ENCODE data around the gene MPP1. TPM values are rescaled to one million over a fixed set of nuclear protein-coding genes. Genes with fewer than 3 reads are reported as not detected.

MPP1 gene
- total and polyA plus RNA-seq, 9 of the 15 experiments (the other 6 are each of a cell fraction or from before 2014, with no cell fraction given), result 227 to 395 (median 283) TPM

Small RNAs within 50 kb of the gene (small RNA-seq; reads per million reads assigned to genes)
- not detected for gene SNORA36A

Other genes with a start within 250 kb of the MPP1 start
Only the 7 nearest of the 9 such genes appear.
- gene CTAG1B, start 186.2 kb downstream of the MPP1 start, total RNA-seq (2014; rRNA removed), result not detected in 2 replicates
- not detected in 2 replicates for gene CTAG1B, start 186.2 kb downstream of the MPP1 start, total RNA-seq (2014; rRNA removed; fragmentation: Illumina TruSeq; extraction: Trizol)
- not detected in 2 replicates for gene CTAG1B, start 186.2 kb downstream of the MPP1 start, total RNA-seq (2015; rRNA removed; fragmentation: Illumina TruSeq; extraction: Trizol)
- gene CTAG1B, start 186.2 kb downstream of the MPP1 start, total RNA-seq (2021), result not detected in 2 replicates
- not detected in 2 replicates for gene CTAG1B, start 186.2 kb downstream of the MPP1 start, polyA plus RNA-seq (2011; rRNA removed)
- gene CTAG1B, start 186.2 kb downstream of the MPP1 start, polyA plus RNA-seq (2014; fragmentation: Illumina TruSeq; extraction: Trizol), result not detected in 2 replicates
- not detected for gene CTAG1B, start 186.2 kb downstream of the MPP1 start, polyA plus RNA-seq (2014; fragmentation: Nextera tagmentation; extraction: Ambion mirVana)
- gene CTAG1B, start 186.2 kb downstream of the MPP1 start, polyA plus RNA-seq (2014; rRNA removed), result not detected in 2 replicates
- gene CTAG2, start 151.9 kb downstream of the MPP1 start, total RNA-seq (2014; rRNA removed), result 63.0 and 68.5 TPM in 2 replicates
- gene CTAG2, start 151.9 kb downstream of the MPP1 start, total RNA-seq (2014; rRNA removed; fragmentation: Illumina TruSeq; extraction: Trizol), result 4.1 and 8.2 TPM in 2 replicates
- gene CTAG2, start 151.9 kb downstream of the MPP1 start, total RNA-seq (2015; rRNA removed; fragmentation: Illumina TruSeq; extraction: Trizol), result 18.8 and 21.0 TPM in 2 replicates
- gene CTAG2, start 151.9 kb downstream of the MPP1 start, total RNA-seq (2021), result 36.0 and 38.0 TPM in 2 replicates
- 26.1 and 117 TPM in 2 replicates for gene CTAG2, start 151.9 kb downstream of the MPP1 start, polyA plus RNA-seq (2011; rRNA removed)
- gene CTAG2, start 151.9 kb downstream of the MPP1 start, polyA plus RNA-seq (2014; fragmentation: Illumina TruSeq; extraction: Trizol), result 9.1 and 15.1 TPM in 2 replicates
- 1 to 10 TPM; 1.7 to 2.1 TPM for gene CTAG2, start 151.9 kb downstream of the MPP1 start, polyA plus RNA-seq (2014; fragmentation: Nextera tagmentation; extraction: Ambion mirVana)
- 54.7 and 56.0 TPM in 2 replicates for gene CTAG2, start 151.9 kb downstream of the MPP1 start, polyA plus RNA-seq (2014; rRNA removed)
- gene GAB3, start 54.4 kb downstream of the MPP1 start, total RNA-seq (2014; rRNA removed), result 19.8 and 20.7 TPM in 2 replicates
- gene GAB3, start 54.4 kb downstream of the MPP1 start, total RNA-seq (2014; rRNA removed; fragmentation: Illumina TruSeq; extraction: Trizol), result 22.7 and 24.8 TPM in 2 replicates
- gene GAB3, start 54.4 kb downstream of the MPP1 start, total RNA-seq (2015; rRNA removed; fragmentation: Illumina TruSeq; extraction: Trizol), result 16.1 TPM in 2 replicates
- 23.3 and 25.6 TPM in 2 replicates for gene GAB3, start 54.4 kb downstream of the MPP1 start, total RNA-seq (2021)
- gene GAB3, start 54.4 kb downstream of the MPP1 start, polyA plus RNA-seq (2011; rRNA removed), result 21.4 and 30.7 TPM in 2 replicates
- gene GAB3, start 54.4 kb downstream of the MPP1 start, polyA plus RNA-seq (2014; fragmentation: Illumina TruSeq; extraction: Trizol), result 26.2 and 31.4 TPM in 2 replicates
- 10 to 100 TPM; 19.3 to 20.1 TPM for gene GAB3, start 54.4 kb downstream of the MPP1 start, polyA plus RNA-seq (2014; fragmentation: Nextera tagmentation; extraction: Ambion mirVana)
- gene GAB3, start 54.4 kb downstream of the MPP1 start, polyA plus RNA-seq (2014; rRNA removed), result 18.3 and 20.2 TPM in 2 replicates
- gene DKC1, start 42.6 kb downstream of the MPP1 start, total RNA-seq (2014; rRNA removed), result 160 and 212 TPM in 2 replicates
- gene DKC1, start 42.6 kb downstream of the MPP1 start, total RNA-seq (2014; rRNA removed; fragmentation: Illumina TruSeq; extraction: Trizol), result 208 and 229 TPM in 2 replicates
- gene DKC1, start 42.6 kb downstream of the MPP1 start, total RNA-seq (2015; rRNA removed; fragmentation: Illumina TruSeq; extraction: Trizol), result 239 and 241 TPM in 2 replicates
- 191 and 205 TPM in 2 replicates for gene DKC1, start 42.6 kb downstream of the MPP1 start, total RNA-seq (2021)
- gene DKC1, start 42.6 kb downstream of the MPP1 start, polyA plus RNA-seq (2011; rRNA removed), result 210 and 219 TPM in 2 replicates
- gene DKC1, start 42.6 kb downstream of the MPP1 start, polyA plus RNA-seq (2014; fragmentation: Illumina TruSeq; extraction: Trizol), result 250 and 260 TPM in 2 replicates
- gene DKC1, start 42.6 kb downstream of the MPP1 start, polyA plus RNA-seq (2014; fragmentation: Nextera tagmentation; extraction: Ambion mirVana), result 100 to 1,000 TPM; 209 to 313 TPM
- 217 and 230 TPM in 2 replicates for gene DKC1, start 42.6 kb downstream of the MPP1 start, polyA plus RNA-seq (2014; rRNA removed)
- not detected in 2 replicates for gene SMIM9, start 29.2 kb upstream of the MPP1 start, total RNA-seq (2014; rRNA removed)
- not detected in 2 replicates for gene SMIM9, start 29.2 kb upstream of the MPP1 start, total RNA-seq (2014; rRNA removed; fragmentation: Illumina TruSeq; extraction: Trizol)
- gene SMIM9, start 29.2 kb upstream of the MPP1 start, total RNA-seq (2015; rRNA removed; fragmentation: Illumina TruSeq; extraction: Trizol), result not detected in 2 replicates
- gene SMIM9, start 29.2 kb upstream of the MPP1 start, total RNA-seq (2021), result not detected in 2 replicates
- not detected in 2 replicates for gene SMIM9, start 29.2 kb upstream of the MPP1 start, polyA plus RNA-seq (2011; rRNA removed)
- not detected in 2 replicates for gene SMIM9, start 29.2 kb upstream of the MPP1 start, polyA plus RNA-seq (2014; fragmentation: Illumina TruSeq; extraction: Trizol)
- gene SMIM9, start 29.2 kb upstream of the MPP1 start, polyA plus RNA-seq (2014; fragmentation: Nextera tagmentation; extraction: Ambion mirVana), result under 1 TPM in 1 of 2 experiments, not detected in 1; 0.08 TPM
- gene SMIM9, start 29.2 kb upstream of the MPP1 start, polyA plus RNA-seq (2014; rRNA removed), result not detected in 2 replicates
- gene F8A1, start 80.9 kb upstream of the MPP1 start, total RNA-seq (2014; rRNA removed), result not detected in 2 replicates
- gene F8A1, start 80.9 kb upstream of the MPP1 start, total RNA-seq (2014; rRNA removed; fragmentation: Illumina TruSeq; extraction: Trizol), result not detected in 2 replicates
- 0.11 TPM in 1 of 2 replicates, not detected in the other for gene F8A1, start 80.9 kb upstream of the MPP1 start, total RNA-seq (2015; rRNA removed; fragmentation: Illumina TruSeq; extraction: Trizol)
- 0.27 TPM in 1 of 2 replicates, not detected in the other for gene F8A1, start 80.9 kb upstream of the MPP1 start, total RNA-seq (2021)
- gene F8A1, start 80.9 kb upstream of the MPP1 start, polyA plus RNA-seq (2011; rRNA removed), result not detected in 2 replicates
- 0.08 TPM in 1 of 2 replicates, not detected in the other for gene F8A1, start 80.9 kb upstream of the MPP1 start, polyA plus RNA-seq (2014; fragmentation: Illumina TruSeq; extraction: Trizol)
- gene F8A1, start 80.9 kb upstream of the MPP1 start, polyA plus RNA-seq (2014; fragmentation: Nextera tagmentation; extraction: Ambion mirVana), result not detected
- gene F8A1, start 80.9 kb upstream of the MPP1 start, polyA plus RNA-seq (2014; rRNA removed), result not detected in 2 replicates
- gene F8, start 217.2 kb upstream of the MPP1 start, total RNA-seq (2014; rRNA removed), result 0.59 and 1.3 TPM in 2 replicates
- gene F8, start 217.2 kb upstream of the MPP1 start, total RNA-seq (2014; rRNA removed; fragmentation: Illumina TruSeq; extraction: Trizol), result 0.91 and 0.93 TPM in 2 replicates
- gene F8, start 217.2 kb upstream of the MPP1 start, total RNA-seq (2015; rRNA removed; fragmentation: Illumina TruSeq; extraction: Trizol), result 1.7 and 2.2 TPM in 2 replicates
- gene F8, start 217.2 kb upstream of the MPP1 start, total RNA-seq (2021), result 1.2 and 1.8 TPM in 2 replicates
- gene F8, start 217.2 kb upstream of the MPP1 start, polyA plus RNA-seq (2011; rRNA removed), result 3.8 and 6.4 TPM in 2 replicates
- gene F8, start 217.2 kb upstream of the MPP1 start, polyA plus RNA-seq (2014; fragmentation: Illumina TruSeq; extraction: Trizol), result 0.78 and 0.95 TPM in 2 replicates
- gene F8, start 217.2 kb upstream of the MPP1 start, polyA plus RNA-seq (2014; fragmentation: Nextera tagmentation; extraction: Ambion mirVana), result under 1 TPM; 0.80 to 0.91 TPM
- 0.12 and 0.41 TPM in 2 replicates for gene F8, start 217.2 kb upstream of the MPP1 start, polyA plus RNA-seq (2014; rRNA removed)